GM12878 (cell line): ENCODE measurements around the gene FGFRL1. TPM values are rescaled to one million over a fixed set of nuclear protein-coding genes. Genes with fewer than 3 reads are reported as not detected.

Experiments used
- ATAC-seq: fragments of 200-7000 bp; cut with Tn5 transposase; 3 replicates; pipeline ENCODE4 v1.9.1; 2020; ENCODE audit warnings: mild to moderate bottlenecking, moderate library complexity
- BruUV-seq: library from RNA; stranded (reverse); fragments of 400-500 nt; replicated peaks from 2 replicates; lab custom pipeline; 2021; lab: Mats Ljungman, UMichigan
- CTCF ChIA-PET: fragments of 300-600 bp; sonication (Branson Sonifier 250); formaldehyde crosslinking; extraction: SDS; loops from one replicate; lab custom pipeline; 2021; ENCODE audit warnings: inconsistent platforms; lab: Yijun Ruan, JAX
- POLR2A ChIA-PET: fragments of 350-600 bp; formaldehyde crosslinking; extraction: SDS; loops from one replicate; lab custom pipeline; 2021; ENCODE audit warnings: inconsistent platforms; lab: Charles Lee
- RAD21 ChIA-PET: fragments of 300-600 bp; sonication (Branson Sonifier 250); formaldehyde crosslinking; loops from one replicate; lab custom pipeline; 2023; ENCODE audit warnings: antibody characterized with exemption; ENCODE audit not compliant: unreplicated experiment; lab: Charles Lee
- SMC1A ChIA-PET: fragments of 300-600 bp; sonication (Branson Sonifier 250); formaldehyde crosslinking; loops from one replicate; lab custom pipeline; 2023; ENCODE audit not compliant: unreplicated experiment, uncharacterized antibody; lab: Charles Lee
- DNase-seq: peaks from one replicate; pipeline ENCODE4 v3.0.0-alpha.2; 2011; ENCODE audit warnings: low read depth, low spot score
- FAIRE-seq: peaks from 3 replicates; lab custom pipeline; 2011; peaks lifted over from hg19 to GRCh38; lab: Jason Lieb, UNC
- H2AFZ ChIP-seq: 2 replicates; pipeline ENCODE4 v1.6.0; 2011; ENCODE audit warnings: low read depth, low read length, control low read depth; ENCODE audit not compliant: control insufficient read depth
- H3K27ac ChIP-seq: 2 replicates; pipeline ENCODE4 v1.5.1; 2011; ENCODE audit warnings: control low read depth; ENCODE audit not compliant: control insufficient read depth, insufficient read depth
- H3K27me3 ChIP-seq, 2 experiments: replicated peaks in 1 of 2; 2 replicates each; pipeline versions ENCODE4 v1.6.0 to v1.6.1; 2011; ENCODE audit warnings: low read length in 1 of 2; ENCODE audit not compliant: control insufficient read depth in 2 of 2, insufficient read depth in 2 of 2
- H3K36me3 ChIP-seq, 2 experiments: 2 replicates each; pipeline ENCODE4 v1.5.1; 2011; ENCODE audit warnings: low read length in 1 of 2; ENCODE audit not compliant: control insufficient read depth in 2 of 2, insufficient read depth in 2 of 2
- H3K4me1 ChIP-seq: 2 replicates; pipeline ENCODE4 v1.6.1; 2011; ENCODE audit warnings: mild to moderate bottlenecking, low read length, moderate library complexity, mixed read lengths; ENCODE audit not compliant: control insufficient read depth, insufficient read depth
- H3K4me2 ChIP-seq: 2 replicates; pipeline ENCODE4 v1.6.0; 2011; ENCODE audit warnings: control low read depth; ENCODE audit not compliant: control insufficient read depth, insufficient read depth
- H3K4me3 ChIP-seq: fragments of 200-600 bp; sonication (generic); 2 replicates; pipeline ENCODE4 v1.5.1; 2016
- H3K79me2 ChIP-seq: 2 replicates; pipeline ENCODE4 v1.6.0; 2011; ENCODE audit warnings: low read length; ENCODE audit not compliant: control insufficient read depth, insufficient read depth
- H3K9ac ChIP-seq: 2 replicates; pipeline ENCODE4 v1.8.0; 2011; ENCODE audit warnings: low read length, control low read depth, mixed read lengths; ENCODE audit not compliant: control insufficient read depth, insufficient read depth
- H3K9me3 ChIP-seq: replicated peaks from 3 replicates; pipeline ENCODE4 v1.5.1; 2011; ENCODE audit warnings: mild to moderate bottlenecking, low read length; ENCODE audit not compliant: control insufficient read depth, insufficient read depth
- H4K20me1 ChIP-seq: 2 replicates; pipeline ENCODE4 v1.6.0; 2011; ENCODE audit not compliant: control insufficient read depth, insufficient read depth
- HDGF ChIP-seq: fragments of 450-650 bp; IDR thresholded peaks from 2 replicates; pipeline ENCODE4 v1.6.1; 2016; ENCODE audit warnings: antibody characterized with exemption
- NBN ChIP-seq: fragments of 450-650 bp; IDR thresholded peaks from 2 replicates; pipeline ENCODE4 v1.6.1; 2016
- ZBTB4 ChIP-seq: fragments of 450-650 bp; formaldehyde crosslinking; IDR thresholded peaks from 2 replicates; pipeline ENCODE4 v1.4.0; 2022; ENCODE audit warnings: mild to moderate bottlenecking, moderate library complexity
- ZNF384 ChIP-seq: IDR thresholded peaks from 2 replicates; pipeline ENCODE4 v1.6.1; 2012; ENCODE audit warnings: low read depth, mild to moderate bottlenecking, low read length, improper control_type of control experiment, borderline replicate concordance
- WGBS: methylation state at CpG from one replicate; pipeline ENCODE4 v1.1.6; 2016; ENCODE audit warnings: low lambda C conversion rate; ENCODE audit not compliant: insufficient replicate concordance, insufficient coverage; ENCODE audit errors: missing lambda C conversion rate; 5-methylcytosine and 5-hydroxymethylcytosine counted together
- in situ Hi-C: fragments of 300-500 bp; cut with MboI; formaldehyde crosslinking; loops from 9 replicates; pipeline ENCODE4 v1.14.3; 2018; ENCODE audit warnings: mixed read lengths
- intact Hi-C: fragments of 100-400 bp; cut with micrococcal nuclease; formaldehyde crosslinking; loops from one replicate; pipeline ENCODE4 v1.14.2; 2022; ENCODE audit not compliant: unreplicated experiment
- polyA plus RNA-seq, 11 experiments: library from polyadenylated mRNA; depleted of rRNA in 4 of 11; unstranded in 6 of 11; stranded (reverse) in 5 of 11; fragments of >200 nt; fragmentation: Nextera tagmentation in 4 of 11; fragmentation: Illumina TruSeq in 1 of 11; extraction: Ambion mirVana in 4 of 11; extraction: Trizol in 1 of 11; gene quantifications; 1 replicate in 1 of 11; 2 replicates in 10 of 11; pipeline versions ENCODE4 v1.2.1 to v1.2.3, GENCODE V29; 2011 to 2016; ENCODE audit warnings: inconsistent platforms in 2 of 11, missing spikeins in 2 of 11, low read depth in 1 of 11
- total RNA-seq, 4 experiments: library from RNA; depleted of rRNA in 3 of 4; stranded (reverse); fragments of >200 nt in 3 of 4; fragmentation: Illumina TruSeq in 1 of 4; extraction: Trizol in 1 of 4; gene quantifications; 2 replicates each; pipeline versions ENCODE4 v1.2.1 to v1.2.3, GENCODE V29; 2013 to 2021

Gene FGFRL1
- total and polyA plus RNA-seq, 10 of the 15 experiments (the other 5 are each of a cell fraction or from before 2014, with no cell fraction given) = 0.02 to 1.5 (median 0.29) TPM; not detected in 2

DNA sequence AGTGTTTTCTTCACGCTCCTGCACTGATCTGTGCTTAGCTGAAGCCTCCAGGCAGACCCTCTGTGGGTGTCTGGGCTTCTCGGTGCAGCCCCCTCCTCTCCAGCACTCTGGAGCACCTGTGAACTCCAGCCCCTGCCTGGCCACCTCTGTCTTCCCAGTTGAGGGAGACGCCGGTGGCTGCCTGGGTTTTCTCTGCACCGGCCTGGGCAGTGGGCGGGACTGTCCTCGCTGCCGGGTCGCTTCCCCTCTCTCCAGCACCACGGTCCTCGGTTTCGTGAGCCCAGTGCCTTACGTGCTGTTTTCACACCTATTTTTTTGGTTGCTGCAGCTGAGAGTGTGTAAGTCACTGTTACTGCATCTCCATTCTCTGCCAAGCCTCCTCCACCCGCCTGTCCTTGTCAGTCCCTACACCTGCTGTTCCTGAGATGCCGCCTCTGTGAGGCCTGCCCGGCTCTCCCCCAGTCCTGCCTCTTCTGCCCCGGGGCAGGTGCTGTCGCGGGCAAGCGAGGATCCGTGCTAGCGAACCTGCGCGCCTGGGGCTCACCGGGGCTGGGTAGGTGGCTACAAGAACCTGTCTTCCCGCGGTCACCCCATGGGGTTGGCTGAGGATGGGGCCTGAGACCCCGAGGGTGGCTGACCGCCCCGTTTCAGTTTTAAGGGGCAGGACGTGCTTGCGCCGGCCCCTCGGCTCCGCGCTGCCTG lies 2.4 kb upstream of the FGFRL1 start:
- in situ Hi-C loops (loop anchor here (5.0 kb wide), 1 partner anchor 343 kb away; no protein-coding TSS in a partner anchor), intact Hi-C loops (loop anchor here (2.0 kb wide), 1 partner anchor 338 kb away; the partner anchor contains the start of gene UVSSA)
- FAIRE-seq (no peak), DNase-seq (no peak), ATAC-seq (peak; percentile 9; the same call in 1 of the 3 replicates)
- H3K27me3 ChIP-seq = peaks cover 0 to 5% of the 10 kb centered on the region in 2 experiments; a peak in 3 of 4 replicates
- peak overlapping the region; percentile 68 for H2AFZ ChIP-seq
- ChIA-PET CTCF (no interaction called here), POLR2A (no interaction called here), RAD21 (no interaction called here), SMC1A (no interaction called here)
- no TSS peak for BruUV-seq
- peak overlapping the region; percentile 75 for H3K4me3 ChIP-seq
- no peaks in the 10 kb centered on the region; the same call in 1 of the 2 replicates for H4K20me1 ChIP-seq
- WGBS = 1% methylated on average over 29 of the region's 36 CpGs
- H3K9me3 ChIP-seq = no peaks in the 10 kb centered on the region; the same call in 2 of the 3 replicates
- TF ChIP-seq ZNF384 (0 out of 2 replicates have a peak, but pooled peaks have one; percentile 22), NBN (0 out of 2 replicates have a peak, but pooled peaks have one; percentile 41), ZBTB4 (CRISPR knock-in tag) (no peak), HDGF (0 out of 2 replicates have a peak, but pooled peaks have one; percentile 36)
- peak overlapping the region; percentile 98 for H3K4me2 ChIP-seq
- H3K36me3 ChIP-seq = no peaks in the 10 kb centered on the region
- peaks cover 11% of the 10 kb centered on the region for H3K4me1 ChIP-seq
- no peak overlapping the region for H3K27ac ChIP-seq
- no peaks in the 10 kb centered on the region for H3K79me2 ChIP-seq
- H3K9ac ChIP-seq = peak overlapping the region; percentile 18; the same call in 1 of the 2 replicates
